Hematopoietic multipotent progenitor cell treated with erythropoietin and hydrocortisone succinate and interleukin-3 and kit ligand, for 4 days (in vitro differentiated cells): ENCODE results near the gene SGCD.

Experiments
- DNase-seq: peaks from one replicate; pipeline ENCODE4 v3.0.0-alpha.2; 2015

Gene SGCD

DNA sequence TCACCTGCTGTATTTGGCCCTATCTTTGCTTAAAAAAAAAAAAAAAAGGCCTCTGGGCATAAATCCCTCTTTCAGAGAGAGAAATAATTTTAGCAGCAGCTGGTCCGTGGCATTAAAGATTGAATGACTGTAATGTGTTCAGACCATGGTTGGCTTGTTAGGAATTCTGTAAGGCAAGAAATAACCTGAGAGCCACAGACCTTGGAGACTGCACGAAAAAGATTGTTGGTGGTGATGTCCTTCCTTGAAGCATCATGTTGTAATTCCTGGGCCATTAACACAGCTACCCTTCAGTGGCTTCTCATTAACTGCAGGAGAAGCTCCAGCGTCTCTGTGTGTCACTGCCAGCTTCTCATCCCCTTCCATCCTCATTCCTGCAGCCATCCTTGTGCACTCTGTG, 79.0 kb downstream of the SGCD start:
- no peak for DNase-seq

- no peak for DNase-seq
These were observed 80.3 kb downstream of the SGCD start for GRCh38 chr5:156407251-156407650.

- DNase-seq = no peak
These were observed 82.9 kb downstream of the SGCD start for GRCh38 chr5:156409834-156410233.

- DNase-seq = no peak
These were observed 84.2 kb downstream of the SGCD start for GRCh38 chr5:156411185-156411613.

DNA sequence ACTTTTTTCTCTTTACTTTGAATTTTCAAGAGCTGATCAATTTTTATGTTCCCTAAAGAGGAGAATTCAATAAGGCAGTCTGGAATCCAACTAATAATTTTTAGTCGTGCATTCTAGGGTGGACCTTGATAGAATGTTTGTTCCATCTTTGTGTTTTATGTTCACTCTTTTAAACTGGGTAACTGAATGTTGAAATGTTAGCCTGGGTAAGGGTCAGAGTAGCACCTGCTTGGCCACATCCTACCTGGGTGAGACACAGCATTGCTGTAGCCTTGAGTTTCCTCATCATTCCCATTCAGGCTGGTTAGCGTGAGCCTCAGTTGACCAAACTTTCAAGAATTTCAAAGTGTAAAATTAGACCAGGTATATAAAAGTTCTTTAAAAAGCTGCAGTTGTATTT, 85.0 kb downstream of the SGCD start:
- no peak for DNase-seq

DNA sequence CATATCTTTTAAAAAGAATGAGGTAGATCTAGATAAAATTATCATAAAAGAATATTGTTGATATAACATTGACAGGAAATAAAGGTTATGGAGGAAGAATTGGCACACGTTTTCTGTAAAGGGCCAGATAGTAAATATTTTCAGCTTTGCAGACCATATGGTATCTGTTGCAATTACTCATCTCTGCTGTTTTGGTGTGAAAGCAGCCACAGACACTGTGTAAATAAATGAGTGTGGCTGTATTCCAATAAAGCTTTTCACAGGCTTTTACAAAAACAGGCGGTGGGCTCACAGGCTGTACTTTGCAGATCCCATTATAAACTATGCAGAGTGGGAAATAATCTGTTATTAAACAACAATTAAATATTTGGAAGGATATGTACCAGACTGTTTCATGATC, 87.4 kb downstream of the SGCD start:
- DNase-seq = no peak

GRCh38 chr5:156419661-156420060, 92.7 kb downstream of the SGCD start:
- DNase-seq = no peak

- no peak for DNase-seq
These were observed 93.7 kb downstream of the SGCD start for GRCh38 chr5:156420665-156421064.

- no peak for DNase-seq
These were observed 94.8 kb downstream of the SGCD start for GRCh38 chr5:156421798-156422197.

- DNase-seq = no peak
These were observed 96.6 kb downstream of the SGCD start for GRCh38 chr5:156423597-156423996.

DNA sequence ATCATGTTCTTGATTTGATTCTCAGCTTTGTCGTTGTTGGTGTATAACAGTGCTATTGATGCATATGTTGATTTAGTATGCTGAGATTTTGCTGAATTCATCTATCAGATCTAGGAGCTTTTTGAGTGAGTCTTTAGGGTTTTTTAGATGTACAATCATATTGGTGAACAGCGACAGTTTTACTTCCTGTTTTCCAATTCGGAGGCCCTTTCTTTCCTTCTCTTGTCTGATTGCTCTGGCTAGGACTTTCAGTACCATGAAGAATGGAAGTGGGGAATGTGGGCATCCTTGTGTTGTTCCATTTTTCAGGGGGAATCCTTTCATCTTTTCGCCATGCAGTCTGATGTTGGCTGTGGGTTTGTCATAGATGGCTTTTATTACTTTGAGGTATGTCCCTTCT, 100.4 kb downstream of the SGCD start:
- no peak for DNase-seq

DNA sequence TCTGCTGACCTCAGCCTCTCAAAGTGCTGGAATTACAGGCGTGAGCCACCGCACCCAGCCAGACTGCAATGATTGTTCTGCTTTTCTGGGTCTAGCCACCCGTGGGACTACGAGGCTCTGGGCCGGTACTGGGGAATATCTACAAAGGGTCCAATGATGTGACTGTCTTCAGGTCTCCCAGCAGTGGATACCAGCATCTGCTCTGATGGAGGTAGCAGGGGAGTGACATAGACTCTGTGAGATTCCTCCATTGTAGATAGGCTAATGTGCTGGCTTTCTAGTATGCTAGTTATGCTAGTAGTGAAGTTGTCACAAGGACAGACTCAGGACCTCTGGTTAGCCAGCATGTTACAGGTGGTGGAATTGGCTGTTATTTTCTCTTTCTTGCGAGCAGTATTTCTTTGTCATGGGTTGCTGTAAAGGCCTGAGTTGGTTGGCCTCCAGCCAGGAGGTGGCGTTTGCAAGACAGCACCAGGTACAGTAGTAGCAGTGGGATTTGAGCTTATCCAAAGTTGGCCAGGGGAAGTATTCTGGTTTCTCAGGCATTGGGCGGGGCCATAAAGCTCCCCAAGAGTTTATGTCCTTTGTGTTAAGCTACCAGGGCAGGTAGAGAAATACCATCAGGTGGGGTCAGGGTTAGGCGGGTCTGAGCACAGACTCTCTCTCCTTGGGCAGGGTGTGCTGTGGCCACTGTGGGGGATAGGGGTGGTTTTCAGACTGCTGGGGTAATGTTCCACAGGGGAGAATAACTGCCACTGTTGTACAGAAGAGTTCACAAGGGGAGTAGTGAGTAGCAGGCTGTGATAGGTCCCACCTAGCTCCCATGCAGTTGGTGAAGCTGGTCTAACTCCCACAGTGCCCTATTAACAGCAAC, 105.2 kb downstream of the SGCD start:
- no peak for DNase-seq

- DNase-seq = no peak
These were observed 105.8 kb downstream of the SGCD start for GRCh38 chr5:156432830-156433105.

GRCh38 chr5:156434471-156434870, 107.5 kb downstream of the SGCD start:
- DNase-seq = no peak

GRCh38 chr5:156435101-156435500, 108.1 kb downstream of the SGCD start:
- DNase-seq = no peak

DNA sequence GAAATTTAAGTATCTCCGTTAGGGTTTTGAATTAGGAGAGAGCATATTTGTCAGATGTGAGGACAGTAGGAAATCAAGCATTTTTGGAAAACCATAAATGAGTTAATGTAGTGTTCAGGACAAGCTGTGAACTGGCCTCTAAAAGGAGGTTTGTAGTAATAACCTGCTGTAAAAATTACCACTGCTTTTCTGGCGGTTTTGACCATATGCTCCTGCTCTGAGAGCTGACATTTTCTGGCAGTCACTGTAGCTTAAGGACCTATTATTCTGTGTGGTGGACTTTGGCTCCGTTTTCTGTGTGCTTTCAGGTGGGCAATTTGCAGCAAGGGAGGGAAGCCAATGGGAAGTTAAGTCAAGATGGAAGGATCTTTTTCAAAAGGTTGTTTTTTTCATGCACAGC, 111.1 kb downstream of the SGCD start:
- DNase-seq = no peak

DNA sequence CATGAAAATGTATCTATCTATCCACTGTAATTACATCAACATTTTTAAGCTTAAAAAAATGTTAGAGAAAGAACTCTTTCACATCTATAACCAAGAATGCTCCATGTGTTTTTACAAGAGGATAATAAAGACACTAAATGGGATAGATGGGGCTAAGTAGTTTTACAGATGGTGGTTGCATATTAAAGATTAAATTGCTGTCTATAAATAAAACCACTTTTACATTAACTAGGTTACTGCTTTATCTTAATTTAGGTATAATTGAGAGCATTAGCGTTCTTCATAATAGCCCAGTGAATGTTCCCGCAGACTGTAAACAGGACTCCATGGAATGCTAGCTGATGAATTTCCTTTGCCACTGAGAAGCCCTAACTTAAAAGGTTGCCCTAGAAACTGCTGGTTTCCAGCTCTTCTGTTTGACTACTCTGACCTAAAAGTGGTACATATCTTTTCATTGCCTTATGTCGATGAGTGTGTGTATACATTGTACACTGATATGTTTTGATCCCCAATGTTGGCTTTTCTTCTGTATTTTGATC, 117.9 kb downstream of the SGCD start:
- no peak for DNase-seq

DNA sequence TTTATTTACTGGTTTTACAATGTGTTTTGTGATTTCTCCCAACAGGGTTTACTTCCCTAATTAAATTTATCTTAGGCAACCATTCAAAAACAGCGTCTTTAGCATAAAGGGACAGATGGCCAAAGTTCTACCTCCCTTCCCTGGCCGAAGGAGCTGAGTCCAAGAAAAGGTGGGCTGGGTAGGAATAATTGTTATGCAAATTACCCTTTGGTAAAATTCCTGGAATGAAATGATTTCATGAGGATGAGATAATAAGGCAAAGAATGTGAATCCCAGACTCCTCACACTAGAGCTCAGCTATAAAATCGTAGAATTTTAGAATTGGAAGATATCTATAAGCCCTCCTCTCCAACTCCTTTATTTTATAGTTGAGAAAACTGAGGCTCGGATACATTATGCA, 119.6 kb downstream of the SGCD start:
- no peak for DNase-seq

GRCh38 chr5:156450778-156451177, 123.8 kb downstream of the SGCD start:
- DNase-seq = no peak

DNA sequence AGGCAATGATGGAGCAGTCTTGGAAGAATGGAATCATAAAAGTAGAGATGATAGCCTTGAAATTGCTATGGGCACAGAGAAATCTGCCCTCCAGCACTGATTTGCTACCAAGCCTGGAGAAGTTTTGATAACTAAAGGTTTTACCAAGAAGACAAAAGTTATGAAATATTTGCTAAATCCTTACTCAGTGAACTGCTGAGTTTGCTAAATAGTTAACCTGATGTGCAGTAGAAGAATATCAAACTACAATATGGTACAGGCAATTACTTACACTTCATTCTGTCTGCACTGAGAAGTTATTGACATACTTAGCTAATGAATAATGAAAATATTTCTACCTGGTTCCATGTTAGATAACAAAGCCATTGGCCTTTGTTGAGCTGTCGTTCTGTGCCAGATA, 124.5 kb downstream of the SGCD start:
- no peak for DNase-seq

DNA sequence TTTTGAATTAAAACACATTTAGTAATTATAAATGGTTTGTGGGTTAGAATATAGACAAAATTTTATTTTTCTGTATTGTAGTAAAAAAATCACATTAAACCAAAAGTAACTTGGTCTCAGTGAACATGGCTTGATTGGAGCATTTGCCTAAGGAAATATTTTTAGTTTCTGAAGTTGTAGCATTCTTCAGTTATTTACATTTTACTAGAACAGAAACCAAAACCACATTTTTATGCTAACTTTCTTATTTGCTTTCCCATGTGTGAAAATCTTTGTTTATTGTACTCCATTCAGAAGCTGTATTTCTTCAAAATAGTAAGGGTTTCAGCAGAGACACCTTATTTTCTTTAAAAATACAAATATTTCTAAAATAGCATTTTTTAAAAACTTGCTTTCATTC, 129.9 kb downstream of the SGCD start:
- DNase-seq = no peak

DNA sequence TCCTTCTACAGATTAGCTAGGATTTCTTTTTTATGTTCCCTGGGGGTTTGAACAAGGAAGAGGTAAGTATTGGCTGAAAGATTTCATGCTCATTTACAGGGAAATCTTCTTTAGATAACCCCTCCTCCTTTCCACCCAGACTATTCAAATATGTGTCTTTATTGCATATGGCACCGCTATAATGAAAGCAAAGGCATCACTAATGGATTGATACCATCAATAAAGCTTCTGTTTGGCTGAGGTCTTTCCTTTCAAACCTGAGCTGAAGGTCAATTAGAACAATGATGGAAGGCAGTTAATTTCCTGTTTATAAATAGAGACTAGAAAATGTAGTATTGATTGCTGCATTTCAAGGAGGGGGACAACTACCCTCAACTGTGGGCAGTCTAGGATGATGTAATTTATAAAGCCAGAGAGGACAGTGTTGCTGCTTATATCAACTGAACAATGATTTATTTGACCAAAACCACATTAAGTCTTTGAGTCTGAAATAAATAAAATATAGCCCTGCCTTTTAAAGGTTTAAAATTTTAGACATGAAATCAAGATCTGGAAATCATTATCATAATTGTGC, 132.9 kb downstream of the SGCD start:
- no peak for DNase-seq

DNA sequence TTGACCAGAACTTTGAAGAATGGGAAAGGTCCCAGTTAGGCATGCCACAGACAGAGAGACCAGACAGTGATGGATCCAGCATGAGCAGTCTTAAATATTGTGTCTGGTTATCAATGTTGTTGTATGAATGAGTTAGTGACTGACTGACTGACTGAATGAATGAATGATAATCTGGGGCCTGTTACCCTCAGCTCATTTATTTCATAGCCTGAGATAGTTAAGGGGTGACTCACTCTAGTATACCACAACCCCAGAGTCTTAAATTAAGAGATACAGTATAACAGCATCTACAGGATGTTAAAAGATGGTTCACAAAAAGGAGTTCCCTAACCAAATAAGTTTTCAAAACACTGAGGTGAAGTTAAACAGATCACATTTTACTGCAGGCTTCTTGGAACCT, 133.5 kb downstream of the SGCD start:
- no peak for DNase-seq

DNA sequence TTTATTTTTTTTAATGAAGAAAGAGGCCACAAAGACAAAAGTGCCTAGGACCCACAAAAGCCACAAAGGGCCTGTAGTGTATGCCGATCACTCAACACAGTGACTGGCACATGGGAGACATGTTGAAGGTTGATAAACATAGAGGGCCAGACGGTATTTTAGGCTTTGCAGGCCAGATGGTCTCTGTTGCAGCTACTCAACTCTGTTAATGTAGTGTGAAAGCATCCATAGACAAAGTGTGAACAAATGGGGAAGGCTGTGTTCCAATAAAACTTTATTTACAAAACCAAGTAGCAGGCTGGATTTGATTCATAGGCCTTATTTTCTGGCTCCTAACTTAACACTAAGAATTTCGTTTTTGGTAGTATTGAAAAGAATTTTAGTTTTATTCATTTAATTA, 139.9 kb downstream of the SGCD start:
- DNase-seq = no peak

- no peak for DNase-seq
These were observed 142.7 kb downstream of the SGCD start for GRCh38 chr5:156469636-156470035.
